ENCODE results near the gene CASR. TPM values are rescaled to one million over a fixed set of nuclear protein-coding genes. Genes with fewer than 3 reads are reported as not detected.

CASR gene
- total RNA-seq, 1 donor from 2014 or later, result not detected

Other genes with a start within 250 kb of the CASR start
- gene ILDR1, start 161.4 kb upstream of the CASR start, total RNA-seq, result not detected
- gene CD86, start 128.3 kb upstream of the CASR start, total RNA-seq, result 1.2 TPM
- gene CSTA, start 141.6 kb downstream of the CASR start, total RNA-seq, result not detected
- 24.5 TPM for gene MIX23, start 199.6 kb downstream of the CASR start, total RNA-seq
- 9.0 TPM for gene FAM162A, start 200.5 kb downstream of the CASR start, total RNA-seq
- gene WDR5B, start 232.4 kb downstream of the CASR start, total RNA-seq, result 9.4 TPM